RWPE1 (cell line): ENCODE measurements around the gene DAGLA.

Experiments
- CTCF ChIA-PET: fragments of 350-600 bp; sonication (Branson Sonifier 250); formaldehyde crosslinking; extraction: SDS; loops from one replicate; lab custom pipeline; 2021; lab: Yijun Ruan, JAX
- POLR2A ChIA-PET: fragments of 400-600 bp; formaldehyde crosslinking; extraction: SDS; loops from one replicate; lab custom pipeline; 2020; ENCODE audit warnings: antibody characterized with exemption; ENCODE audit not compliant: low non-redundant PET; lab: Yijun Ruan, JAX
- DNase-seq: peaks from one replicate; pipeline ENCODE4 v3.0.0; 2012; ENCODE audit warnings: low spot score
- H3K27ac ChIP-seq: fragments of 450-650 bp; 2 replicates; pipeline ENCODE4 v1.5.1; 2017
- TF ChIP-seq, protein P1 (sequence below): fragments of 450-650 bp; conservative IDR thresholded peaks from 2 replicates; pipeline ENCODE4 v1.5.1; 2017; ENCODE audit warnings: low read depth, mild to moderate bottlenecking

Gene DAGLA

GRCh38 chr11:61769169-61769920, 89.2 kb downstream of the DAGLA start:
- ChIA-PET POLR2A (no interaction called here), CTCF (interaction anchor here (0.7 to 0.8 kb wide), 3 partner anchors 16 to 19 kb away, joined by 3 to 4 read pairs (median 3); no protein-coding TSS in a partner anchor)
- H3K27ac ChIP-seq, result no peak overlapping the region
- no peak for DNase-seq
- TF ChIP-seq, protein P1, sequence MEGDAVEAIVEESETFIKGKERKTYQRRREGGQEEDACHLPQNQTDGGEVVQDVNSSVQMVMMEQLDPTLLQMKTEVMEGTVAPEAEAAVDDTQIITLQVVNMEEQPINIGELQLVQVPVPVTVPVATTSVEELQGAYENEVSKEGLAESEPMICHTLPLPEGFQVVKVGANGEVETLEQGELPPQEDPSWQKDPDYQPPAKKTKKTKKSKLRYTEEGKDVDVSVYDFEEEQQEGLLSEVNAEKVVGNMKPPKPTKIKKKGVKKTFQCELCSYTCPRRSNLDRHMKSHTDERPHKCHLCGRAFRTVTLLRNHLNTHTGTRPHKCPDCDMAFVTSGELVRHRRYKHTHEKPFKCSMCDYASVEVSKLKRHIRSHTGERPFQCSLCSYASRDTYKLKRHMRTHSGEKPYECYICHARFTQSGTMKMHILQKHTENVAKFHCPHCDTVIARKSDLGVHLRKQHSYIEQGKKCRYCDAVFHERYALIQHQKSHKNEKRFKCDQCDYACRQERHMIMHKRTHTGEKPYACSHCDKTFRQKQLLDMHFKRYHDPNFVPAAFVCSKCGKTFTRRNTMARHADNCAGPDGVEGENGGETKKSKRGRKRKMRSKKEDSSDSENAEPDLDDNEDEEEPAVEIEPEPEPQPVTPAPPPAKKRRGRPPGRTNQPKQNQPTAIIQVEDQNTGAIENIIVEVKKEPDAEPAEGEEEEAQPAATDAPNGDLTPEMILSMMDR, result no peak

GRCh38 chr11:61769946-61770683, 89.9 kb downstream of the DAGLA start:
- CTCF ChIA-PET, result interaction anchor here (0.7 to 0.8 kb wide), 2 partner anchors 17 to 20 kb away, joined by 3 to 4 read pairs; no protein-coding TSS in a partner anchor
- POLR2A ChIA-PET, result no interaction called here
- DNase-seq, result no peak
- H3K27ac ChIP-seq, result no peak overlapping the region
- TF ChIP-seq, protein P1, result no peak

DNA sequence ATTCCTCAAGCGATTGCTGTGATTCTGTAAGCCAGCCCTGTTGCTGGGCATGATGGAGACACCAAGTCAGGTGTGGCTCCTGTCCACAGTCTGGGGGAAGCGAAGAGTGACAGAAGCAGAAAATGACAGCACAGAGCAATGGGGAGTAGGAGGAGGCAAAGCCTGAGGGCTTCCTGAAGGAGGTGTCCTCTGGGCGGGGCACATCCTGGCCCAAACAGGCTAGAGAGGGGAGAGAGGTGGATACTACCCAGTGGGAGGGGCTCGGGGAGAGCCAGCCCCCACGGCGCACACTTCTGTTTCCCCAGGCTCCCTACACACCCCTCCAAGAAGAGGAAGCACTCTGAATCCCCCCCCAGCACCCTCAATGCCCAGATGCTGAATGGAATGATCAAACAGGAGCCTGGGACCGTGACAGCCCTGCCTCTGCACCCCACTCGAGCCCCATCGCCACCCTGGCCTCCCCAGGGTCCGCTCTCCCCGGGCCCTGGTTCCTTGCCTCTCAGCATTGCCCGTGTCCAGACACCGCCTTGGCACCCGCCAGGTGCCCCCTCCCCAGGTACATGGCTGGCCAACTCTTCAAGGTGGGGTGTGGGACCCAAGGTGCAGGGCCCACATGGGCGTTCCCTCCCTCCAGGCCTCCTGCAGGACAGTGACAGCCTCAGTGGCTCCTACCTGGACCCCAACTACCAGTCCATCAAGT, 91.2 kb downstream of the DAGLA start:
- ChIA-PET POLR2A (no interaction called here), CTCF (interaction anchor here (0.6 kb wide), 1 partner anchor 20 kb away, joined by 4 read pairs; no protein-coding TSS in a partner anchor)

GRCh38 chr11:61771985-61772455, 91.8 kb downstream of the DAGLA start:
- POLR2A ChIA-PET, result no interaction called here
- CTCF ChIA-PET, result interaction anchor here (0.6 kb wide), 2 partner anchors 17 to 21 kb away, joined by 3 to 4 read pairs; no protein-coding TSS in a partner anchor
- TF ChIP-seq, protein P1, result no peak
- H3K27ac ChIP-seq, result peak overlapping the region; percentile 3; the same call in 1 of the 2 replicates
- DNase-seq, result no peak

More for the DNA sequence above, 91.2 kb downstream of the DAGLA start:
- TF ChIP-seq, protein P1, result no peak
- no peak overlapping the region for H3K27ac ChIP-seq
- no peak for DNase-seq

GRCh38 chr11:61773356-61773755, 93.2 kb downstream of the DAGLA start:
- DNase-seq, result no peak
- CTCF ChIA-PET, result no interaction called here
- H3K27ac ChIP-seq, result no peak overlapping the region
- POLR2A ChIA-PET, result no interaction called here
- TF ChIP-seq, protein P1, result no peak

GRCh38 chr11:61773809-61774208, 93.6 kb downstream of the DAGLA start:
- DNase-seq, result no peak
- H3K27ac ChIP-seq, result no peak overlapping the region
- TF ChIP-seq, protein P1, result no peak
- POLR2A ChIA-PET, result no interaction called here
- CTCF ChIA-PET, result no interaction called here
